H9 (cell line): Measurements from ENCODE around the gene PRX. TPM values are rescaled to one million over a fixed set of nuclear protein-coding genes. Genes with fewer than 3 reads are reported as not detected.

Experiments
- DNase-seq: peaks from one replicate; pipeline ENCODE4 v3.0.0-alpha.2; 2017
- H2AFZ ChIP-seq: one replicate; pipeline ENCODE4 v1.6.1; 2013; ENCODE audit warnings: mild to moderate bottlenecking, low read length, control low read depth, moderate library complexity
- H2AK5ac ChIP-seq: 2 replicates; pipeline ENCODE4 v1.6.1; 2013; ENCODE audit warnings: low read length, control low read depth, mixed read lengths; ENCODE audit not compliant: insufficient read length
- H2BK120ac ChIP-seq: one replicate; pipeline ENCODE4 v1.6.1; 2013; ENCODE audit warnings: low read depth, mild to moderate bottlenecking, low read length, control low read depth, inconsistent platforms; ENCODE audit not compliant: poor library complexity, severe bottlenecking
- H2BK12ac ChIP-seq: 2 replicates; pipeline ENCODE4 v1.6.1; 2013; ENCODE audit warnings: low read length, control low read depth, mixed read lengths, low read depth; ENCODE audit not compliant: insufficient read length
- H2BK15ac ChIP-seq: 2 replicates; pipeline ENCODE4 v1.6.1; 2013; ENCODE audit warnings: low read depth, low read length, control low read depth
- H2BK20ac ChIP-seq: one replicate; pipeline ENCODE4 v1.6.1; 2013; ENCODE audit warnings: low read depth, mild to moderate bottlenecking, low read length, control low read depth, inconsistent platforms; ENCODE audit not compliant: poor library complexity, severe bottlenecking
- H2BK5ac ChIP-seq: 2 replicates; pipeline ENCODE4 v1.6.1; 2013; ENCODE audit warnings: low read length, control low read depth, mixed read lengths; ENCODE audit not compliant: insufficient read length
- H3K14ac ChIP-seq: 2 replicates; pipeline ENCODE4 v1.6.1; 2013; ENCODE audit warnings: low read length, control low read depth; ENCODE audit not compliant: insufficient read depth
- H3K18ac ChIP-seq: 2 replicates; pipeline ENCODE4 v1.6.1; 2013; ENCODE audit warnings: low read depth, mild to moderate bottlenecking, mixed read lengths, low read length, control low read depth; ENCODE audit not compliant: insufficient read length
- H3K23ac ChIP-seq: 2 replicates; pipeline ENCODE4 v1.6.1; 2013; ENCODE audit warnings: low read length, control low read depth, mixed read lengths, low read depth; ENCODE audit not compliant: insufficient read length
- H3K23me2 ChIP-seq: 2 replicates; pipeline ENCODE4 v1.6.1; 2013; ENCODE audit warnings: low read depth, mild to moderate bottlenecking, mixed read lengths, low read length, control low read depth; ENCODE audit not compliant: insufficient read length, poor library complexity, severe bottlenecking
- H3K27ac ChIP-seq: 2 replicates; pipeline ENCODE4 v1.5.1; 2013; ENCODE audit warnings: low read length, control low read depth, mixed read lengths, low read depth; ENCODE audit not compliant: insufficient read length
- H3K27me3 ChIP-seq: 2 replicates; pipeline ENCODE4 v1.6.1; 2013; ENCODE audit warnings: low read length, control low read depth, inconsistent platforms; ENCODE audit not compliant: insufficient read depth
- H3K4ac ChIP-seq: 2 replicates; pipeline ENCODE4 v1.6.1; 2013; ENCODE audit warnings: low read depth, mild to moderate bottlenecking, control low read depth, inconsistent platforms, low read length, moderate library complexity
- H3K4me1 ChIP-seq: 2 replicates; pipeline ENCODE4 v1.6.1; 2013; ENCODE audit warnings: low read length, control low read depth, inconsistent platforms; ENCODE audit not compliant: insufficient read depth
- H3K4me2 ChIP-seq: 2 replicates; pipeline ENCODE4 v1.6.1; 2013; ENCODE audit warnings: low read length, control low read depth, mixed read lengths; ENCODE audit not compliant: insufficient read length, insufficient read depth
- H3K56ac ChIP-seq: 2 replicates; pipeline ENCODE4 v1.6.1; 2013; ENCODE audit warnings: low read depth, mild to moderate bottlenecking, mixed read lengths, low read length, control low read depth; ENCODE audit not compliant: insufficient read length
- H3K79me1 ChIP-seq: 2 replicates; pipeline ENCODE4 v1.6.1; 2013; ENCODE audit warnings: low read depth, mild to moderate bottlenecking, moderate library complexity, low read length, control low read depth, inconsistent platforms; ENCODE audit not compliant: insufficient read depth, poor library complexity, severe bottlenecking
- H3K79me2 ChIP-seq: 2 replicates; pipeline ENCODE4 v1.6.1; 2013; ENCODE audit warnings: low read length, control low read depth, inconsistent platforms; ENCODE audit not compliant: insufficient read depth
- H3K9ac ChIP-seq: 2 replicates; pipeline ENCODE4 v1.6.1; 2013; ENCODE audit warnings: low read length, control low read depth, mixed read lengths; ENCODE audit not compliant: insufficient read length; ENCODE audit errors: extremely low read depth
- H3K9me3 ChIP-seq: one replicate; pipeline ENCODE4 v1.6.1; 2013; ENCODE audit warnings: low read depth, low read length, inconsistent platforms; ENCODE audit not compliant: control insufficient read depth
- H3T11ph ChIP-seq: one replicate; pipeline ENCODE4 v1.6.1; 2013; ENCODE audit warnings: mild to moderate bottlenecking, low read length, control low read depth, inconsistent platforms
- H4K20me1 ChIP-seq: one replicate; pipeline ENCODE4 v1.6.1; 2013; ENCODE audit not compliant: control insufficient read depth, insufficient read length, insufficient read depth
- H4K5ac ChIP-seq: 2 replicates; pipeline ENCODE4 v1.6.1; 2013; ENCODE audit warnings: low read depth, mild to moderate bottlenecking, mixed read lengths, low read length, control low read depth; ENCODE audit not compliant: insufficient read length
- H4K8ac ChIP-seq: replicated peaks from 2 replicates; pipeline ENCODE4 v1.6.1; 2013; ENCODE audit warnings: low read length, control low read depth, mixed read lengths, low read depth; ENCODE audit not compliant: insufficient read length
- H4K91ac ChIP-seq: 2 replicates; pipeline ENCODE4 v1.6.1; 2013; ENCODE audit warnings: low read depth, mild to moderate bottlenecking, moderate library complexity, mixed read lengths, low read length, control low read depth; ENCODE audit not compliant: insufficient read length
- H3K27ac Mint-ChIP-seq, 3 experiments: 2 replicates in 2 of 3; 3 replicates in 1 of 3; pipeline ENCODE4 v1.8.0; 2020 to 2021; ENCODE audit warnings: mixed read lengths in 3 of 3, mild to moderate bottlenecking in 1 of 3, moderate library complexity in 1 of 3
- H3K27me3 Mint-ChIP-seq: 2 replicates; pipeline ENCODE4 v1.8.0; 2021; ENCODE audit warnings: low read depth, mild to moderate bottlenecking, moderate library complexity, mixed read lengths
- H3K36me3 Mint-ChIP-seq, 3 experiments: 2 replicates in 2 of 3; 3 replicates in 1 of 3; pipeline ENCODE4 v1.8.0; 2020 to 2021; ENCODE audit warnings: low read depth in 3 of 3, mixed read lengths in 3 of 3; ENCODE audit not compliant: insufficient read depth in 1 of 3
- H3K4me1 Mint-ChIP-seq, 2 experiments: 2 replicates each; pipeline ENCODE4 v1.8.0; 2020; ENCODE audit warnings: mixed read lengths in 2 of 2
- H3K4me3 Mint-ChIP-seq, 2 experiments: 2 replicates in 1 of 2; 3 replicates in 1 of 2; pipeline ENCODE4 v1.8.0; 2020 to 2021; ENCODE audit warnings: mild to moderate bottlenecking in 2 of 2, mixed read lengths in 2 of 2, moderate library complexity in 1 of 2
- H3K9me3 Mint-ChIP-seq, 2 experiments: 2 replicates in 1 of 2; 3 replicates in 1 of 2; pipeline ENCODE4 v1.8.0; 2020; ENCODE audit warnings: mild to moderate bottlenecking in 2 of 2, mixed read lengths in 2 of 2, moderate library complexity in 1 of 2
- WGBS: extraction: QIAGEN DNeasy Blood & Tissue Kit; methylation state at CpG from one replicate; pipeline ENCODE4 v1.1.7; 2013; ENCODE audit warnings: missing lambda C conversion rate, low lambda C conversion rate, mixed read lengths; ENCODE audit not compliant: insufficient read length; ENCODE audit errors: extremely low coverage; 5-methylcytosine and 5-hydroxymethylcytosine counted together
- total RNA-seq: library from RNA; stranded (reverse); gene quantifications from 2 replicates; pipeline ENCODE4 v1.2.1, GENCODE V29; 2021
- TF ChIP-seq, protein P1 (sequence below): fragments of 200-600 bp; sonication (generic); conservative IDR thresholded peaks from 3 replicates; pipeline ENCODE4 v1.8.0; 2021; ENCODE audit warnings: antibody characterized with exemption, mild to moderate bottlenecking

The PRX gene
- total RNA-seq, 1 experiment from 2014 or later, result 4.0 TPM

DNA sequence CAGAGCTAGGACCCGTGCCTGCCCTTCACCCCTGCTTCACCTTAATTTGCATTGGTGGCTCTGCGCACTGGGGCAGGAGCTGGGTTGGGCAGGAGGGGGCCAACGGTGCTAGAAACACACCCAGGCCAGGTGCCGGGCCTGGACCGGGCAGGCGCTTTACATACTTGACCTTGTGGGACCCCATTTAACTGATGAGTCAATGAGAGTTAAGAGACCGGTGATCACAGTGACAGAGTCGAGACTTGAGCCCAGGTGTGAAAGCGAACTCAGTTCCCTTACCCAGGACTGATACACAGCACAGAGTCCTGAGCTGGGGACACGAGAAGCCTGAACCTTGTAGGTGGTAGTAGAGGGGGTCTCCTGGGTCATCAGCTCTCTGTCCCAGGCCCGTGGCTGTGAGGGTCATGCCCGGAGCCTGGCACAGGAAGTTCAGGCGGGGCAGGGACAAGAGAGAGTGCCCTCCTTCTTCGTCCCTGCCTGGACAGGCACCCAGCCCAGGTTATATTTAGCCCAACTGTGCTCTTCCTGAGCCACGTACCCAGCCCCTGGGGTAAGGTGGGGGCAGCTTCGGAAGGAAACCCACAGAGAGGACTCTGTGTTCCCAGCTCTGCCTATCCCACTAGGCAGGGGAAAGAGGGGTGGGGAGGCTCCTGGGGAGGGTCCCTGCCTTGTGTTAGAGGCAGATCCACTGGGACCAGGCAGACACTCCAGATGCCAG lies 1.9 kb downstream of the PRX start:
- Histone ChIP-seq H3K79me2 (no peaks in the 10 kb centered on the region), H3T11ph (no peak overlapping the region), H3K4ac (no peak overlapping the region), H2BK20ac (no peak overlapping the region), H3K18ac (no peak overlapping the region), H4K8ac (no peak overlapping the region), H4K5ac (no peak overlapping the region), H3K27ac (no peak overlapping the region), H4K91ac (no peak overlapping the region), H3K27me3 (no peaks in the 10 kb centered on the region), H3K79me1 (no peaks in the 10 kb centered on the region), H3K23ac (no peak overlapping the region), H3K56ac (no peak overlapping the region), H2AK5ac (no peak overlapping the region), H2AFZ (no peak overlapping the region), H2BK5ac (no peak overlapping the region), H3K9ac (no peak overlapping the region), H4K20me1 (no peaks in the 10 kb centered on the region), H3K23me2 (no peaks in the 10 kb centered on the region), H3K9me3 (no peaks in the 10 kb centered on the region), H2BK12ac (no peak overlapping the region), H2BK120ac (no peak overlapping the region), H3K14ac (no peak overlapping the region; the same call in 1 of the 2 replicates), H3K4me2 (no peak overlapping the region), H2BK15ac (peak overlapping the region; percentile 69; the same call in 1 of the 2 replicates), H3K4me1 (peaks cover 3% of the 10 kb centered on the region; the same call in 1 of the 2 replicates)
- H3K9me3 Mint-ChIP-seq, result no peaks in the 10 kb centered on the region
- no CpG with 5 or more reads among the region's 16 CpGs for WGBS
- H3K27ac Mint-ChIP-seq, result peak overlapping the region; percentile 59 to 94 (median 93); a peak in 5 of 7 replicates
- peaks cover 2% of the 10 kb centered on the region; the same call in 1 of the 2 replicates for H3K27me3 Mint-ChIP-seq
- TF ChIP-seq, protein P1, sequence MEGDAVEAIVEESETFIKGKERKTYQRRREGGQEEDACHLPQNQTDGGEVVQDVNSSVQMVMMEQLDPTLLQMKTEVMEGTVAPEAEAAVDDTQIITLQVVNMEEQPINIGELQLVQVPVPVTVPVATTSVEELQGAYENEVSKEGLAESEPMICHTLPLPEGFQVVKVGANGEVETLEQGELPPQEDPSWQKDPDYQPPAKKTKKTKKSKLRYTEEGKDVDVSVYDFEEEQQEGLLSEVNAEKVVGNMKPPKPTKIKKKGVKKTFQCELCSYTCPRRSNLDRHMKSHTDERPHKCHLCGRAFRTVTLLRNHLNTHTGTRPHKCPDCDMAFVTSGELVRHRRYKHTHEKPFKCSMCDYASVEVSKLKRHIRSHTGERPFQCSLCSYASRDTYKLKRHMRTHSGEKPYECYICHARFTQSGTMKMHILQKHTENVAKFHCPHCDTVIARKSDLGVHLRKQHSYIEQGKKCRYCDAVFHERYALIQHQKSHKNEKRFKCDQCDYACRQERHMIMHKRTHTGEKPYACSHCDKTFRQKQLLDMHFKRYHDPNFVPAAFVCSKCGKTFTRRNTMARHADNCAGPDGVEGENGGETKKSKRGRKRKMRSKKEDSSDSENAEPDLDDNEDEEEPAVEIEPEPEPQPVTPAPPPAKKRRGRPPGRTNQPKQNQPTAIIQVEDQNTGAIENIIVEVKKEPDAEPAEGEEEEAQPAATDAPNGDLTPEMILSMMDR, result no peak
- no peak overlapping the region for H3K4me3 Mint-ChIP-seq
- DNase-seq, result no peak
- no peaks in the 10 kb centered on the region for H3K36me3 Mint-ChIP-seq
- peaks cover 19 to 45% of the 10 kb centered on the region in 2 experiments for H3K4me1 Mint-ChIP-seq
